ENCODE data around the gene ZNF142.

- no peak for TF ChIP-seq CTCF (IDR thresholded peaks at IDR 0.05)
- TF ChIP-seq POLR2A (IDR thresholded peaks at IDR 0.05), result no peak
Observed at GRCh38 chr2:218635719-218636118, 23.7 kb downstream of the ZNF142 start.

All from heart left ventricle (tissue), 13 donors.